ENCODE results near the gene ACAP1.

- TF ChIP-seq EZH2 (IDR thresholded peaks at IDR 0.05), result no peak
- no peak for TF ChIP-seq POLR2AphosphoS5 (IDR thresholded peaks at IDR 0.05; ENCODE audit: borderline replicate concordance, low read depth, low read length)
Measured at GRCh38 chr17:7332111-7332510, 4.2 kb upstream of the ACAP1 start.

All from SK-N-MC (cell line).